ENCODE measurements around the gene MYO1D.
A peak's percentile ranks its signal among the peaks of the same experiment; 100 is the strongest.

The MYO1D gene

DNA sequence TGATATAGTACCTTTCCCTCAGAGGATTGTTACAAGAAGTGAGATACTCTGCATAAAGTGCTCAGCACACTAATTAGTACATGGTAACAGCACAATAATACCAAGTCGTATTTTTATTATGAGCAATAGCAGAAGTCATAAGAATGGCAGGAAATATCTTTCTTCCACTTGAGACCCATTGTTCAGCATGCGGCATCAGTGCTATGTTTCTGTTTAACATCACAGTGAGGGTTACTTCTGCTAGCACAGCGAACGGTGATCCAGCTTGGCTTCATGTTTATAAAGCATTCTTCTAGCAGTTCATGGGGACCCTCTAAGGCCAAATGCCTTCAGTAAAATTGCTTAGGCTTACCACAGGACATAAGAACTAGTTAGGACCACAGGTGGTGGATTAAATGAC, 83.1 kb downstream of the MYO1D start:
- H3K9me3 ChIP-seq (ENCODE audit: control insufficient read depth, low read depth, low read length): no peaks in the 10 kb centered on the region
- H3K27me3 ChIP-seq (ENCODE audit: control insufficient read depth, insufficient read depth, low read length): no peaks in the 10 kb centered on the region
- no peaks in the 10 kb centered on the region for H3K36me3 ChIP-seq (ENCODE audit: control insufficient read depth, low read depth, low read length)
- no peak overlapping the region for H3K4me3 ChIP-seq (ENCODE audit: low read length)
- no peak overlapping the region for H3K9ac ChIP-seq (ENCODE audit: low read length)
- no peak overlapping the region for H3K27ac ChIP-seq (ENCODE audit: low read length)
- no peaks in the 10 kb centered on the region for H3K4me1 ChIP-seq (ENCODE audit: control insufficient read depth, low read depth, low read length)

DNA sequence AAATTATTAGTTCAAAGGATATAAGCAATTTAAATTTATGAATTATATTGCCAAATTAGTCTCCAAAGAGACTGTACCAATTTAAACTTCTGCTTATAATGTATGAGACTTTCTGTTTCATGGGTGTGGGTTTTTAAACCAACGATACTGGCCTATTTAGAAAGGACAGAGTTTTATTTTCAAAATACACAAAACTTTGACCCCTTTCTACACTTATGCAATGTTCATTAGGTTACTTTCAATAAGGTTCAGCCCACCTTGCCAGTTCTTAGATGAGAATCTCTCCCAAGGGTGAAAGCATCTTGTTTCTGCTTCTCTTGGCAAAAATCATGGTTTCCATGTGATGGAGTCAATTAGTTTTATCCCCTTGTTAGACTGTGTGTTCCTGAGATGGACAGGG, 84.7 kb downstream of the MYO1D start:
- Histone ChIP-seq H3K4me1 (ENCODE audit: control insufficient read depth, low read depth, low read length) (no peaks in the 10 kb centered on the region), H3K36me3 (ENCODE audit: control insufficient read depth, low read depth, low read length) (no peaks in the 10 kb centered on the region), H3K27me3 (ENCODE audit: control insufficient read depth, insufficient read depth, low read length) (no peaks in the 10 kb centered on the region), H3K27ac (ENCODE audit: low read length) (no peak overlapping the region), H3K9ac (ENCODE audit: low read length) (no peak overlapping the region), H3K4me3 (ENCODE audit: low read length) (no peak overlapping the region), H3K9me3 (ENCODE audit: control insufficient read depth, low read depth, low read length) (no peaks in the 10 kb centered on the region)

DNA sequence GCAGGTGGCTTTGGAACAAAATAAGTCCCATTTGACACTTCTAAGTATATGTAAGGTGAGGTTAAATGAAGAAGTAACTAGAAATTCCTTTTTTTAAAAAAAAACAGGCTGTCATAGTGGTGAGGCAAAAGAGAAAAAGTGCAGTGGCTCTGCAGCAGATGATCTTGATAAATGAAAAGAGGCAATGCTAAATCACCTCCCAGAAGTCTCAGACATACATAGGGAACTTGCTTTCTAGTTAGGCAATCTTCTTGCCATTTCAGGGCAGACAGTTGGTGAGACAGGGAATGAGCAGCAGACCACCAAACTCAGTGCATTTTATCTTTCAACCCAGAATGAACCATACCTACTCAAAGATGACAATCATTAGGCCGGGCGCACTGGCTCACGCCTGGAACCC, 90.8 kb downstream of the MYO1D start:
- Histone ChIP-seq H3K36me3 (ENCODE audit: control insufficient read depth, low read depth, low read length) (no peaks in the 10 kb centered on the region), H3K27ac (ENCODE audit: low read length) (no peak overlapping the region), H3K4me1 (ENCODE audit: control insufficient read depth, low read depth, low read length) (no peaks in the 10 kb centered on the region), H3K27me3 (ENCODE audit: control insufficient read depth, insufficient read depth, low read length) (no peaks in the 10 kb centered on the region), H3K9me3 (ENCODE audit: control insufficient read depth, low read depth, low read length) (no peaks in the 10 kb centered on the region), H3K9ac (ENCODE audit: low read length) (no peak overlapping the region), H3K4me3 (ENCODE audit: low read length) (no peak overlapping the region)

DNA sequence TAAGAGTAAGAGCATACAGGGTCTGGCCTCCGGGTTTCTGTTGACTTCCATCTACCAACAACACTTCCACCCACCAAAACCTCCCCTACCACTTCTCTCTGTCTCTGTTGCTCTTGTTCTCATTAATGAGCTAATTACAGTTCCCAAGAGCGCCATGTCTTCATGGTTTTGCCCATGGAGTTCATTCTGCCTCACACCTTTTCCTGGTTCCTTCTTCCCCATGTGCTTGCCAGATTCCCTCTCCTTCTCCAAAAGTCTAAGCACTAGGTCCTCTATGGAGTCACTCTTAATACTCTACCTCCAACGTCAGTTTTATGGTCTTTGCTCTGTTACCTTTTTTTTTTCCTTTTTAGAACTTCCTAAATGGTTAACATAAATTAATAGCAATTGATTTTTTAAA, 92.8 kb downstream of the MYO1D start:
- Histone ChIP-seq H3K27ac (ENCODE audit: low read length) (no peak overlapping the region), H3K9ac (ENCODE audit: low read length) (no peak overlapping the region)

DNA sequence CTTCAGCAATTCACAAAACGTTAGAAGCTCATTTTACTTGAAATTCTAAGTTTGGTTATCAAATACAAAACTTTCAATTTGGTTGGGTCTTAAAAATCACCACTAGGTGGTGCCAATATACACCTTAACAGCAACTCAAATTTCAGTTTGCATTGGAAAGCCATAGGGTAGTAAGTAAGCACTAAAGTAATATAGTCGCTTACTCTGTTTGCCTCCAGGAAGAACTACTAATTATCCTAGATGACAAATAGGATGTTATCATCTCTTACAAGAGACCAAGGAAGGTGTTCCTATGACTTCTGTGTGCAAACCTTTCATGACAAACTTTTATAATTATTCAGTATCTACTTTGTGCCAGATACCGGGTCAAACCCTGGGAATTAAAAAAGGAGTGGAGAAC, 93.3 kb downstream of the MYO1D start:
- H3K36me3 ChIP-seq (ENCODE audit: control insufficient read depth, low read depth, low read length): no peaks in the 10 kb centered on the region
- no peaks in the 10 kb centered on the region for H3K27me3 ChIP-seq (ENCODE audit: control insufficient read depth, insufficient read depth, low read length)
- H3K9ac ChIP-seq (ENCODE audit: low read length): no peak overlapping the region
- no peaks in the 10 kb centered on the region for H3K9me3 ChIP-seq (ENCODE audit: control insufficient read depth, low read depth, low read length)
- no peak overlapping the region for H3K4me3 ChIP-seq (ENCODE audit: low read length)
- no peaks in the 10 kb centered on the region for H3K4me1 ChIP-seq (ENCODE audit: control insufficient read depth, low read depth, low read length)
- H3K27ac ChIP-seq (ENCODE audit: low read length): no peak overlapping the region

More for the DNA sequence above, 92.8 kb downstream of the MYO1D start:
- Histone ChIP-seq H3K4me1 (ENCODE audit: control insufficient read depth, low read depth, low read length) (no peaks in the 10 kb centered on the region), H3K36me3 (ENCODE audit: control insufficient read depth, low read depth, low read length) (no peaks in the 10 kb centered on the region), H3K4me3 (ENCODE audit: low read length) (no peak overlapping the region), H3K9me3 (ENCODE audit: control insufficient read depth, low read depth, low read length) (no peaks in the 10 kb centered on the region), H3K27me3 (ENCODE audit: control insufficient read depth, insufficient read depth, low read length) (no peaks in the 10 kb centered on the region)

DNA sequence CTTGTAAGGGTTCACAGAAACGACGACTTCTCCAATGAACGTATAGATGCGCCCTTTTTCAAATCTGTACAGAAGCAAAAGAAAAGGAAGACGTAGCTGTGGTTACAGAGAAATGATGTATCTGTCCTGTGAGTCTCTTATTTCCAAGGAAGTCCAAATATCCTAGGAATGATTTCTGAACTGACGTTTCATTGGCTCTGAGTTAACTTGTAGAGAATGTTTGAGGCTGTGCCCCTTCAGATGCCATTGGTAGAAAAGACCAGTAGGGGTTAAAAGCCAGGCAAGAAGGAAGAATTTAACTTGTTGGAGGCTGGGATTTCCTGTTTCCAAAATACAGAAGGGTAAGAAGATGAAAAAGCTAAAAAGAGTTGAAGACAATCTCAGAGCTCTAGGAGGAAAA, 96.2 kb downstream of the MYO1D start:
- Histone ChIP-seq H3K36me3 (ENCODE audit: control insufficient read depth, low read depth, low read length) (no peaks in the 10 kb centered on the region), H3K27me3 (ENCODE audit: control insufficient read depth, insufficient read depth, low read length) (no peaks in the 10 kb centered on the region), H3K9me3 (ENCODE audit: control insufficient read depth, low read depth, low read length) (no peaks in the 10 kb centered on the region), H3K4me3 (ENCODE audit: low read length) (no peak overlapping the region), H3K4me1 (ENCODE audit: control insufficient read depth, low read depth, low read length) (no peaks in the 10 kb centered on the region), H3K9ac (ENCODE audit: low read length) (no peak overlapping the region), H3K27ac (ENCODE audit: low read length) (no peak overlapping the region)

DNA sequence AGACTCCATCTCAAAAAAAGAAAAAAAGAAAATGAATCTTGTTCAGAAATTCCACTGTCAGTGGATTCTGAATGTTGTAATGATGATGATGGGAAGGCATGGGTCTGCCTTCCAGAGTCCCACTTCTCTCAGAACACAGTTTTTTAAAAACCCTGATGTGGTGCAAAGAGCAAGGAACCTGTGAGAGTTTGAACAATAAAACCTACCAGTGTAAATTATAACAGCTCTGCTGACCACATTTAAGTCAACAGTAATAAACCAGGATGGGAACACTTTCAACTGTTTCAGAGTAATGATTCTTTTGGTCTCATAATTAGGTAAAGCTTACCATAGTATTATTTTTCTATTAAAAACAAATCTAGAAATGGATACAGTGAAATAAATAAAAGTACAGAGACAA, 99.0 kb downstream of the MYO1D start:
- Histone ChIP-seq H3K4me3 (ENCODE audit: low read length) (no peak overlapping the region), H3K9ac (ENCODE audit: low read length) (no peak overlapping the region), H3K36me3 (ENCODE audit: control insufficient read depth, low read depth, low read length) (no peaks in the 10 kb centered on the region), H3K27ac (ENCODE audit: low read length) (no peak overlapping the region), H3K27me3 (ENCODE audit: control insufficient read depth, insufficient read depth, low read length) (no peaks in the 10 kb centered on the region), H3K9me3 (ENCODE audit: control insufficient read depth, low read depth, low read length) (no peaks in the 10 kb centered on the region), H3K4me1 (ENCODE audit: control insufficient read depth, low read depth, low read length) (peaks cover 10% of the 10 kb centered on the region)

DNA sequence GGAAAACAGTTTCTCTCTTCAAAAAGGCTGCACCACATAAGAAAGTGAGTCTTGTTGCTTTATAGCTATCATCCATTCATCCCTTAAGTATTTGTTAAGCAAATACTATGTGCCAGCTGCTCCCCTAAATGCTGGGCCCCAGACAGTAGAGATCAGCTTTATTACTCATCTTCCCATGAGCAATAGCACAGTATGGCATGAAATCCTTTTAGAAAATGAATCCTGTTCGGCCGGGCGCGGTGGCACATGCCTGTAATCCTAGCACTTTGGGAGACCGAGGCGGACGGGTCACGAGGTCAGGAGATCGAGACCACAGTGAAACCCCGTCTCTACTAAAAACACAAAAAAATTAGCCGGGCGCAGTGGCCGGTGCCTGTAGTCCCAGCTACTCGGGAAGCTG, 99.5 kb downstream of the MYO1D start:
- Histone ChIP-seq H3K4me3 (ENCODE audit: low read length) (no peak overlapping the region), H3K4me1 (ENCODE audit: control insufficient read depth, low read depth, low read length) (peaks cover 10% of the 10 kb centered on the region), H3K36me3 (ENCODE audit: control insufficient read depth, low read depth, low read length) (no peaks in the 10 kb centered on the region), H3K27me3 (ENCODE audit: control insufficient read depth, insufficient read depth, low read length) (no peaks in the 10 kb centered on the region), H3K27ac (ENCODE audit: low read length) (no peak overlapping the region), H3K9ac (ENCODE audit: low read length) (no peak overlapping the region), H3K9me3 (ENCODE audit: control insufficient read depth, low read depth, low read length) (no peaks in the 10 kb centered on the region)

DNA sequence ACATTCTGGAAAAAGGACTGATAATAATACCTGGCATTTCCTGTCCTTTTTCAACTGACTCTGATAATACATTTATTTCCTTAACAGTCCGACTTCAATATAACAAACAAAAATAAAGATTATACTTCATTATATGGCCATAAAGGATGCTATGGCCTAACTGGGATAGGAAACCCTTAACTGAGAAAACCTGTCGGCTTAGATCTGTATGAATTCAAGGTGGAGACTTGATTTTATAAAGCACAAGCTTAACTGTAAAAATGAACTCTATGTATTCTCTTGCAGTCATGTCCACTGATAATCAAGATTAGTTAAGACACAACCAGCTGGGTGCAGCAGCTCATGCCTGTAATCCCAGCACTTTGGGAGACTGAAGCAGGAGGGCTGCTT, 102.2 kb downstream of the MYO1D start:
- no peaks in the 10 kb centered on the region for H3K36me3 ChIP-seq (ENCODE audit: control insufficient read depth, low read depth, low read length)
- H3K4me3 ChIP-seq (ENCODE audit: low read length): peak overlapping the region; percentile 15
- H3K9me3 ChIP-seq (ENCODE audit: control insufficient read depth, low read depth, low read length): no peaks in the 10 kb centered on the region
- no peak overlapping the region for H3K27ac ChIP-seq (ENCODE audit: low read length)
- H3K9ac ChIP-seq (ENCODE audit: low read length): no peak overlapping the region
- no peaks in the 10 kb centered on the region for H3K27me3 ChIP-seq (ENCODE audit: control insufficient read depth, insufficient read depth, low read length)
- H3K4me1 ChIP-seq (ENCODE audit: control insufficient read depth, low read depth, low read length): peaks cover 10% of the 10 kb centered on the region

DNA sequence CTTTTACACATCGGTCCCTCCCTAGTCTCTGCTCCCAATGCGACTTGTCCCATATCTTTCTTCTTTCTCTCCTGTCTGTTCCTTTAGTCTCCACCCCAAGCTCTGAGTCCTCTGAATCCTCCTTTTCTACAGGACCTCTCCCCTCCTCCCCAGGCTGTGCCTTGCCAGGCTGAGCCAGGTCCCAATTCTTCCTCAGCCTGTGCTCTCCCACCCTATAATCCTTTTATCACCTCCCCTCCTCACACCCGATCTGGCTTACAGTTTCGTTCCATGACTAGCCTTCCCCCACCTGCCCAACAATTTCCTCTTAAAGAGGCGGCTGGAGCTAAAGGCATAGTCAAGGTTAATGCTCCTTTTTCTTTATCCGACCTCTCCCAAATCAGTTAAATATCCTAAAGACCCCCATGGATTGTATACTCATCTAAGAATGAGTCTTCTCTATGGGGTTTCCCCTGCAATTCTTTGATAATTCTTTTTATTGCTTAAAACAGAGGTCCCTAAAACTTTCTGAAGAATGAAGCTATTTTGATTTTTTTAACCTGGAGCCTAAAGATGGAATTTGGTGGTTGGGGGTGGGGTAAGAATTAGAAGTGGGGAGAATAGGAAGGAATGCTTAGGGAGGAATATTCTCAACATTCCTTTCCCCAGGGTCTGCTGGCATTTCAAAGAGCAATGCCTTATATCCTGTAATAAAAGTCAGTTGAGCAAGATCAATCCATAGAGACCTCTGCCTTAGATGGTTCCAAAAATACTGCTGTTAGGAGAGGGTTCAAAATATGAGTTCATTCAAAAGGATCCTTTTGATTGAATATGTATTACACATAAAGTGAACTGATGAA, 102.8 kb downstream of the MYO1D start:
- H3K9me3 ChIP-seq (ENCODE audit: control insufficient read depth, low read depth, low read length): no peaks in the 10 kb centered on the region

DNA sequence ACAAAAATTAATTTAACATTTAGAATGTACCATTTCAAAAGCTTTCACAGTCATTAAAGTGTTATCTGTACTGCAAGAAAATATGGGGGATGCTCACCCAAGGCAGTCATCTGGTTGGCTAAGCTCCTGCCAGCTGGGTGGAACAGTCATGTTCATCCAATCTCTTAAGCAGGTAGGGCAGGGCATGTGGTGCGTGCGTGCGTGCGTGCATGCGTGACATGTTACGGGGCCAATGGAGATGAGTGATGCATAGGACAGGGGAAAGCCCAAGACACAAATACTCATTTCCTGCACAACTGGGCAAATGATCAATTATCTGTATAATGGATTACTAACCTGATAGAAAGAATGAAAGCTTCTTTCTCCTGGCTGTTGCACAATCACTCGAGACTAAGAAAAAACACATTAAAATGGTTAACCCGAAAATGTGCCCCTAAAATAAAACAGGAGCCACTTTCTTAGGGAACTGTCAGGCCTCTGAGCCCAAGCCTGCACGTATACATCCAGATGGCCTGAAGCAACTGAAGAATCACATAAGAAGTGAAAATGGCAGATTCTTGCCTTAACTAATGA, 104.4 kb downstream of the MYO1D start:
- Histone ChIP-seq H3K27me3 (ENCODE audit: control insufficient read depth, insufficient read depth, low read length) (no peaks in the 10 kb centered on the region), H3K4me3 (ENCODE audit: low read length) (no peak overlapping the region), H3K27ac (ENCODE audit: low read length) (no peak overlapping the region), H3K4me1 (ENCODE audit: control insufficient read depth, low read depth, low read length) (peaks cover 10% of the 10 kb centered on the region), H3K9me3 (ENCODE audit: control insufficient read depth, low read depth, low read length) (no peaks in the 10 kb centered on the region), H3K9ac (ENCODE audit: low read length) (no peak overlapping the region), H3K36me3 (ENCODE audit: control insufficient read depth, low read depth, low read length) (no peaks in the 10 kb centered on the region)

More for the DNA sequence above, 102.8 kb downstream of the MYO1D start:
- H3K27me3 ChIP-seq (ENCODE audit: control insufficient read depth, insufficient read depth, low read length): no peaks in the 10 kb centered on the region
- H3K36me3 ChIP-seq (ENCODE audit: control insufficient read depth, low read depth, low read length): no peaks in the 10 kb centered on the region
- H3K9ac ChIP-seq (ENCODE audit: low read length): no peak overlapping the region
- H3K27ac ChIP-seq (ENCODE audit: low read length): no peak overlapping the region
- H3K4me1 ChIP-seq (ENCODE audit: control insufficient read depth, low read depth, low read length): peaks cover 10% of the 10 kb centered on the region
- H3K4me3 ChIP-seq (ENCODE audit: low read length): peak overlapping the region; percentile 15

DNA sequence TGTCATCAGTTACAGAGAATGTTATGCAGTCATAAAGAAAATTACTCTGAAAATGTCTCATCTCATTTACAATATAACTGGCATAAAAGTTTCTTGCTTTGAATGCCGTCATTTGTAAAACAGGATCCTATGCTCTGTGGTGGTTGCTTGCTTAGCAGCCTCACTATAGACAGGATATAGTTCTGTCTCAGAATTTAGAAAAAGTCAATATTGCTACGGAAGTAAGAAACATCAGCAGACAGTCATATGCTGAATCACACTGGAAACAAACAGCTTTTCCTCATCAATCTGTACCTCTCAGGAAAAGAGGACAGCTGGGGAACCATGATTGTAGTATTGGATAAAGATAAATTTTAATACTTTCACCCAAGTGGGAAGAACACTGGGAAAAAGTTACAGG, 105.5 kb downstream of the MYO1D start:
- Histone ChIP-seq H3K4me3 (ENCODE audit: low read length) (no peak overlapping the region), H3K27me3 (ENCODE audit: control insufficient read depth, insufficient read depth, low read length) (no peaks in the 10 kb centered on the region), H3K27ac (ENCODE audit: low read length) (no peak overlapping the region), H3K36me3 (ENCODE audit: control insufficient read depth, low read depth, low read length) (no peaks in the 10 kb centered on the region), H3K9me3 (ENCODE audit: control insufficient read depth, low read depth, low read length) (no peaks in the 10 kb centered on the region), H3K4me1 (ENCODE audit: control insufficient read depth, low read depth, low read length) (peaks cover 10% of the 10 kb centered on the region), H3K9ac (ENCODE audit: low read length) (no peak overlapping the region)
